Measurements from ENCODE around the gene KRTAP10-4. TPM values are rescaled to one million over a fixed set of nuclear protein-coding genes. Genes with fewer than 3 reads are reported as not detected.
"Not testable (repeated sequence)": the region's sequence is repeated elsewhere in the genome, so short reads cannot be mapped to it uniquely, and the experiment has no call there.

Gene KRTAP10-4, protein sequence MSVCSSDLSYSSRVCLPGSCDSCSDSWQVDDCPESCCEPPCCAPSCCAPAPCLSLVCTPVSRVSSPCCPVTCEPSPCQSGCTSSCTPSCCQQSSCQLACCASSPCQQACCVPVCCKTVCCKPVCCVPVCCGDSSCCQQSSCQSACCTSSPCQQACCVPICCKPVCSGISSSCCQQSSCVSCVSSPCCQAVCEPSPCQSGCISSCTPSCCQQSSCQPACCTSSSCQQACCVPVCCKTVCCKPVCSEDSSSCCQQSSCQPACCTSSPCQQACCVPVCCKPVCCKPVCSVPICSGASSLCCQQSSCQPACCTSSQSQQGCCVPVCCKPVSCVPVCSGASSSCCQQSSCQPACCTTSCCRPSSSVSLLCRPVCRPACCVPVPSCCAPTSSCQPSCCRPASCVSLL
- polyA plus RNA-seq (ENCODE audit: insufficient read length in 4 of 4), result not detected

GRCh38 chr21:44573630-44574456, at the start of gene KRTAP10-4:
TSS of gene KRTAP10-4 (plus strand) at chr21:44573729. CDS start at chr21:44573759, 30 bp downstream.
- DNase-seq (ENCODE audit: low read depth in 4 of 4, low spot score in 3 of 4), result not testable (repeated sequence)

- no peak for DNase-seq (ENCODE audit: low read depth in 4 of 4, low spot score in 3 of 4)
Observed at GRCh38 chr21:44524414-44525371, 48.8 kb upstream of the KRTAP10-4 start.

GRCh38 chr21:44525391-44526095, 48.0 kb upstream of the KRTAP10-4 start:
- no peak for DNase-seq (ENCODE audit: low read depth in 4 of 4, low spot score in 3 of 4)

DNA sequence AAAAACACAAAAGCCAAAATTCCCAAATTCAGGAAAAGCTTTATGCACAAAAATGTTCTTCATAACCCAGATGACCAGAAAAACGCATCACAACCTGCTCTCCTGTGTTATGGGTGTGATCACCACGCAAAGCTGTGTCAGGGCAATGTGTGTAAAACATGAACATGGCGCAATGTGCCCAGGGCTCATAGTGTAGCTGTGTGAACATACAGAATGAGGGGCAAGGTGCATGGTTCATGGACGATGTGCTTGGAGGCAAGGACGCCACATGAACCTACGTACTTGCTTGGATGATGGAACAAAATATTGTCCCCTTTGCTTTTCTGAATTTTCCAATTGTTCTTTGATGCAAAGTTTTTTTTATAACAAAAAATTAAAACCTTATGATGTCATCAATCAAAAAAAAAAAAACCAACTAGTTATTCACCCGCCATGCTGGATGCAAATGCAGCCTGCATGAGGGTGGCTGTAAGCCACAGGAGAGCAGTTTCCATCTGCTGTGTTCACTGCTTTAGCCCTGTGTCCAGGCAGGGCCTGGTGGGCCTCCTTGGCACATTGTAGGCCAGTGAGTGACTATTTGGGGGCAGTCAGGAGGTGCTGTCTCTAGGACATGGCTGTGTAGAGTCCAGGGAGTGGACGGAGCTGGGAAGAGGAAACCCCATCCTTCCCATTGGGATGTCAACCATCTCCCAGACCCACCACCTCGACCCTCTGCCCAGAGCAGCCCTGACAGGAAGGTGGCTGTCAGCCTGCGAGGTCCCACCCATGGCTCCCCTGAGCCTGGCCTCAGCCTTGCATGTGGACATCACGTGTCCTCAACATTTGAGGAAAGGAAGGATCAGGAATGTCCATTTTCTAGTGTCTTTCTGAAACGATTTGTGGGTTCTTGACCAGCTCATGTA, 47.2 kb upstream of the KRTAP10-4 start:
- no peak for DNase-seq (ENCODE audit: low read depth in 4 of 4, low spot score in 3 of 4)

DNA sequence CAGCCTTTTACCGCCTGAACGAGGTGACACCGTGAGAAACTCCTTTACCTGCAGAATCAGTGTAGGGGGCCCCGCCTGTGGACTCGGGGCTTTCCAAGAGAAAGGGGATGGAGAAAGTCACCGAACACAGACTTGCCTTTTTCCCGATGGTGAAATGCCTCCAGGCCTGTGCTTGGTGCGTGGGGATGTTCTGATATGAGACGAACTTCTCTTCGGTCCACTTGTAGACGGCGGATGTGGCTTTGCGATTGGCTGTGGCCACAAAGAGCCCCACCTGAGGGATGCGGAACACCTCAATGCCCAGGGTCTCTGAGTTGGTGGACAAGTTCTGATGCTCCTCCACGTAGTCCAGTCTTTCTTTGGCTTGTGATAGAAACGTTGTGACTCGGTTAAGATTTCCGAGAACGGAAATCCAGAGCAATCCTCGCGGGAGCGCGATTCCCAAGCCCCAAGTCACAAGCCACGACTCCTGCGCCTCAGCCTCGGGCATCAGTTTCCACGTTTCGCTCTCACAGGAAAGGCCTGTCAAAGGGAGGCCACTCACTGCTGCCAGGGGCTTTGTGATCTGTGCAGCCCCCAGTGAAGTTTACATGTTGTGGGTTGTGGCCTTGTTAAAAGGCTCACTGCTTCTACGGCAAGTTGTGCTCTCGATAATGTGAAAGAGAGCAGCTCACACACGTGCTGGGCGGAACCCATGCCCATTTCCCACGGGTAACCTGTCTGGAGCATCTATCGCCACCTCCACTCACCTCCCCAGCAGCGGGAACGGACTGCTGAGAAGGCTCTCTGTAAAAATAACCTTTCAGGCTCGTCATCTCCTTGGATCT, 46.2 kb upstream of the KRTAP10-4 start:
- DNase-seq (ENCODE audit: low read depth in 4 of 4, low spot score in 3 of 4), result no peak

DNA sequence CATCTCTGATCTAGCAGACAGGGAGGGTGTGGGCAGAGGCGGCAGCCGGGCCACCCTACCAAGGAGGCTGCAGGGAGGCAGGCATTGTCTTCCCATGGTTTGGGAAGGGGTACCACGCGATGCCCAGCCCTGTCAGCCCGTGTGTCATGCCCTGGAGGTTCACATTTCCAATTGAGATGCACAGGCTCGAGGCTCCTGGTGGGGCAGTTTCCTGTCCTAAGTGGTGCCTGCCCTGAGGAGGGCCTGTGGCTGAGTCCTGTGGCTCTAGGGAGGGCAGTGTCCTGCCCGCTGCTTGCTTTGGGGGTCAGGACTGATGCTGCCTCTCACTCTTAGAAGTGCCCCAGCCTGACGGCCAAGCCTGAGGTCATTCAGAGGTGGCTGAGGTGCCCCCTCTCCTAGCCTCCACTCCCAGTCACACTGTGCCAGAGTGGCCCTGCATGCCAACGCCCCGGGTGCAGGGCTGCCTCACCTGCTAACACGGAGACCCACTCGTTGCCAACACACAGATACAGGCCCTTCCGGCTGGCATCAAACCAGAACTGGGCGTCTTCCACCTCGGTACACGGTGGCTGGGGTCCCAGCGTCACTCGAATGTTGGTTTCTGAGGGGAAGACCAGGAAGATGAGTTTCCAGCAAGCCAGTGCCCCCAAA, 45.4 kb upstream of the KRTAP10-4 start:
- no peak for DNase-seq (ENCODE audit: low read depth in 4 of 4, low spot score in 3 of 4)

DNA sequence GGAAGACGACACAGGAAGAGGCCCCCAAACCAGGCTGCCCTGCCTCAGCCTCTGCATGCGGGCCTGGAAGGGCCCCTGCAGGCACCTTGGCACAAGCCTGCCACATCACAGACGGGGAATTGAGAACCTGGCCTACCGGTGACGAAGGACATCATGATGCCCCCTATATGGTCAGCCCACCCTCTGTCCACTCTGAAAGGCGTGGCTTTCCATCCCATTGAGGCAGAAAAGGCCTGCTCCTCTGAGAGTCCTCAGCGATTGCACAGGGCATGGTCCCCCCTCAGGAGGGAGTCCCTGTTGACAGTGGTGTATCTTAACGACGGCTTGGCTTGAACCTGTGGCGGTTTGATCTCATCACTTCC, 44.9 kb upstream of the KRTAP10-4 start:
- DNase-seq (ENCODE audit: low read depth in 4 of 4, low spot score in 3 of 4), result no peak

DNA sequence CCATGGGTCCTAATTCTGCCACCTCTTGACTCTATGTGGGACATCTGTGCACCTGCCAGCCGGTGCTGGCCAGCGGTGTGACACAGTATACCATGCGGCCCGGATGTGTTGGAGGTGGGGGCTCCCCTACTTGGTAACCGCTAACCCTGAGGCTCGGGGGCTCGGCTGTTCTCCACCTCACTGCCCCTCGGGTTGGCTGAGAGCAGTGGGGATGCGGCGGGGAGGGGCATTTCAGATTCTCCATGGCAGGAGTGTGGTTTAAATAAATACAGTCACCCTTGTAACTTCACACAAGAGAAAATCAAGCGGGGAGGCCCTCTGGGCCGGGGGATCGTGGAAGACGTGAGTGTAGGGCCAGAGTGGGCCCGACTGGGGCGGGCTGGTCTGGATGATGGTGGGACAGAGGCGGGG, 44.5 kb upstream of the KRTAP10-4 start:
- DNase-seq (ENCODE audit: low read depth in 4 of 4, low spot score in 3 of 4), result no peak

DNA sequence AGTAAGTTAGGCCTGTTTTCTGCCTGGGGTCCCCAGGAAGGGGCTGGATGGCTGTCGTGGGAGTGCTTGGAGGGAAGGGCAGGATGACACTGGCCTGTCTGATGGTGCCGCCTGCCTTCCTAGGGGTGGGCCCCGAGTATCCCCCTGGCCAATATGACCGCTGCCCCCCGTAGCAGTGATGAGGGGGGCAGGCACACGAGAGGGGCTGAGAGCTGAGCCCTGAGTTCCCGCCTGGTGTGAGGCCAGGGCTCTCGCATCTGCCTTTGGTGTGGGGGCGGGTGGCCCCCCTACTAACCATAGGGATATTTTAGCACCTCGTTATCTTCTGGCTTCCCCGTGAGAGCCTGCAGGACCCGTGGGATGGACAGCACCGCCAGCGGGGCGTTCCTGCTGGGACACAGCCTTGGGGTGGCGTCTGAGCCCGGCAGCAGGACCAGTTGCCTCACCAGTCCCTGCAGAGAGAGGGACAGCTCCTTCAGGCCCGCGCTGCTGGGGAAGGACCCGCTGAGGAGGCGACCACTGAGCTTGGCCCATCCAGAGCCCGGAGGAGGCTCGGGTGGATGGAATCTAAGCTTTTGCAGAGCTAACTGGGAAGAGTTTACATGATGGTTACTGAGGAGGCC, 43.9 kb upstream of the KRTAP10-4 start:
- no peak for DNase-seq (ENCODE audit: low read depth in 4 of 4, low spot score in 3 of 4)

DNA sequence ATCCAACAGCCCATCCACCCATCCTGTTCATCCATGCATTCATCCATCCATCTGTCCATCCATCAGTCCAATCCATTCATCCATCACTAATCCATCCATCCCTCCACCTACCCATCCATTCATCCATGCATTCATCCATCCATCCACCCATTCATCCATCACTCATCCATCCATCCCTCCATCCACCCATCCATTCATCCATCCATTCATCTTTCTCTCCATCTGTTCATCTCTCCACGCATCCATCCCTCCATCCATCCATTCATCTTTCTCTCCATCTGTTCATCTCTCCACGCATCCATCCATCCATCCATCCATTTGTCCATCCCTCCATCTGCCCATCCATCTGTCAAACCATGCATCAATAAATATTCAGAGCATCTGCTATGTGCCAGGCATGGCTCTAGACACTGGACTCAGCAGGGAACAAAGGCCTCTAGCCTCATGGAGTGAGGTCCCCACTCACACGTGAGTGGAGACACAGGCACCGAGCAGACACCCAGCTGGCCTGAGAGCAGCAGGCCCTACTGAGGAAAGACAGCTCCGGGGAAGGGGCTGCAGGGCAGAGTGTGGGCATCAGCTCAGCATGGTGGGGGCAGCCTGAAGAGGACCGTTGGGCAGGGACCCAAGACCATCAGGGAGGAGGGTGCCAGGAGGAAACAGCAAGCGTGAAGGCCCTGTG, 43.2 kb upstream of the KRTAP10-4 start:
- DNase-seq (ENCODE audit: low read depth in 4 of 4, low spot score in 3 of 4), result no peak

GRCh38 chr21:44530903-44531605, 42.5 kb upstream of the KRTAP10-4 start:
- DNase-seq (ENCODE audit: low read depth in 4 of 4, low spot score in 3 of 4), result no peak

DNA sequence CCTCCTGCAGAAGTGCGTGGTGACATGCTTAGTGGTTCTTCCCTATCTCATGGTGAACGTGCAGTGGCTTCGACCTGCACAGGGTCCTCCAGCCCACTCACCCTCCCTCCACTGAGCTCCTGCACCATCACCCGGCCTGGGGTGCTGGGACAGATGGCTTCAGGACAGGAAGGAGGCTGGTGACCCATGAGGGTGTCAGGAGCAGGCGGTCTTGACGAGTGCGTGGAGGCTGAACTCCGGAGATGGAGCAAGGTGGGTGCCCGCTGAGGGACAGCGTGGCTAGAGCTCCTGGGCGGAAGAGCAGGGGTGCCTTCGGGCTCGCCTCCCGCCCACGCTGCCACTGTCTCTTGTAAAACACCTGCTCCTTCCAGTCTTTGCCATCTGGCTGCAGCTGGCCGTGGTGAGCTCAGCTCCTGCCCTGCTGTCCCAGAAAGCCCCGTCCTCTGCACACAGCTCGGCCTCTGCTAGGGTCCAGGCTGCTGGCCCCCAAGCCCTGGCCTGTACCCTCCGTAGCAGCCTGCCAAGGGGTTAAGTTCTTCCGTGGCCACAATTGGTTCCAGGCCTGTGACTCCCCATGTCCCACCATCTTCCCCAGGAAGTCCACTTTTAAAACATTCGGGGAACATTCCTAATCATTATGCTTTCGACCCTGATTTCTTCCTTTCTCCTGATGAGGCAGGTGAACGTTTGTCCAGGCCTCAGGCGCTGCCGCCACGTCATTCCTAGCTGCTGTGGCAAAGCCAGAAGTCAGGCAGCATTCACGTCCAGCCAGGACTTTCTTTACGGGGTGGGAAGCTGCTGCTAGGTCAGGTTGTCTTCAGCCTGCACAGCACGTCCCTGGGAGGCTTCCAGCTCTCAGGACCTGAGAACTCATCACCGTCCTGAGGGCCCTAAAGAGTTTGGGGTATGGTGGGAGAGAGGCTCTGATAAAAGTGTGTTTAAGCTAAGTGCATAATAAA, 41.6 kb upstream of the KRTAP10-4 start:
- DNase-seq (ENCODE audit: low read depth in 4 of 4, low spot score in 3 of 4), result no peak

GRCh38 chr21:44532712-44533111, 40.8 kb upstream of the KRTAP10-4 start:
- no peak for DNase-seq (ENCODE audit: low read depth in 4 of 4, low spot score in 3 of 4)

DNA sequence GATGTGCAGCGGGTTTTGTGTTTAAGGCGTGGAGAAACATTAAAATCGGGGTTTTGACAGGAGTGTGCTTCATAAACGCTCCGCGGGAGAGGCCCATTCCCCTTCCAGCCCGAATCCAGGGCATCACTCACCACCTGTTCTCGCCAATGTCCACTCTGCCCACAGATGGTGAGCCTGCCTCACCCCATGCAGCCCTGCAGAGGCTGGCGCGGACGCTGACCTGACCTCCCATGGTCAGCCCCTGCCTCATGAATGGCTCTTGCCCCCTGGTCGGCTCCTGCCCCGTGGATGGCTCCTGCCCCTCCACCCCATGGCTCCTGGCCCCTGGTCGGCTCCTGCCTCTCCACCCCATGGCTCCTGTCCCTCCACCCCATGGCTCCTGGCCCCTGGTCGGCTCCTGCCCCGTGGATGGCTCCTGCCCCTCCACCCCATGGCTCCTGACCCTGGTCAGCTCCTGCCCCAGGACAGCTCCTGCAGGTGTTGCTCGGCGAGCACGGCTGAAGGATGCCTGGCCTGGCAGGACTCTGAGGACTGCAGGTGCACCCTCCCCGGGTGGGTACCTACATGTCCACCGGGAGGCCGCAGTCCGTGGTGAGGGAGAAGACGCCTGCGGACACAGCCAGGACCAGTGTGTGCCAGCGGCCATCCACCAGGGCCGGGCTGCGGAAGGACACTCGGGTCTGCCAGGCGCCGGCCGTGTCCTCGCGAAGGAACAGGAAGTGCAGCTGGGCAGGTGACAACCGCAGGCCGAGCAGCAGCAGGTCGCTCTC, 40.2 kb upstream of the KRTAP10-4 start:
- no peak for DNase-seq (ENCODE audit: low read depth in 4 of 4, low spot score in 3 of 4)

Data from right renal pelvis (tissue), 4 donors.